K562 (cell line): ENCODE measurements around the gene TRPV5. TPM values are rescaled to one million over a fixed set of nuclear protein-coding genes. Genes with fewer than 3 reads are reported as not detected.

Source experiments
- BCL6 ChIP-seq: fragments of 250-450 bp; sonication (Bioruptor Pico); IDR thresholded peaks from 2 replicates; pipeline ENCODE4 v1.4.0; 2020
- CLOCK ChIP-seq: fragments of 250-450 bp; sonication (Bioruptor Pico); IDR thresholded peaks from 2 replicates; pipeline ENCODE4 v1.4.0; 2020; ENCODE audit warnings: mild to moderate bottlenecking, moderate library complexity, borderline replicate concordance
- HDAC3 ChIP-seq: fragments of 450-650 bp; IDR thresholded peaks from 2 replicates; pipeline ENCODE4 v1.6.1; 2018; ENCODE audit warnings: borderline replicate concordance, mild to moderate bottlenecking, moderate library complexity; ENCODE audit not compliant: partially characterized antibody
- IRF9 ChIP-seq: fragments of 450-650 bp; IDR thresholded peaks from 2 replicates; pipeline ENCODE4 v1.6.1; 2016; ENCODE audit warnings: missing biosample characterization, missing genetic modification characterization
- KAT2B ChIP-seq: IDR thresholded peaks from one replicate; pipeline ENCODE4 v1.6.1; 2012; ENCODE audit warnings: low read depth, mild to moderate bottlenecking, control low read depth, inconsistent platforms, low read length, moderate library complexity
- LEF1 ChIP-seq: fragments of 450-650 bp; IDR thresholded peaks from 2 replicates; pipeline ENCODE4 v1.6.1; 2016; ENCODE audit warnings: mild to moderate bottlenecking
- RNF219 ChIP-seq: fragments of 250-450 bp; sonication (Bioruptor Pico); IDR thresholded peaks from 2 replicates; pipeline ENCODE4 v1.5.0; 2022; ENCODE audit warnings: mild to moderate bottlenecking
- SFPQ ChIP-seq: fragments of 200-400 bp; formaldehyde crosslinking; IDR thresholded peaks from 2 replicates; pipeline ENCODE4 v1.6.1; 2017; ENCODE audit warnings: mild to moderate bottlenecking, low read depth, low read length, moderate library complexity
- SNIP1 ChIP-seq: fragments of 450-650 bp; IDR thresholded peaks from 2 replicates; pipeline ENCODE4 v1.7.1; 2017; ENCODE audit warnings: low read depth, mild to moderate bottlenecking
- THRB ChIP-seq: fragments of 450-650 bp; formaldehyde crosslinking; conservative IDR thresholded peaks from 2 replicates; pipeline ENCODE4 v1.4.0; 2022; ENCODE audit warnings: mild to moderate bottlenecking, missing genetic modification characterization
- ZC3H8 ChIP-seq: fragments of 450-650 bp; IDR thresholded peaks from 2 replicates; pipeline ENCODE4 v1.6.1; 2017
- ZNF197 ChIP-seq: fragments of 200-800 bp; sonication (Bioruptor generic); IDR thresholded peaks from 2 replicates; pipeline ENCODE4 v1.6.1; 2016; ENCODE audit warnings: low read depth, missing genetic modification characterization, missing compliant biosample characterization
- ZNF395 ChIP-seq: fragments of 200-800 bp; sonication (Bioruptor generic); IDR thresholded peaks from 2 replicates; pipeline ENCODE4 v1.6.1; 2017; ENCODE audit warnings: missing genetic modification characterization, missing compliant biosample characterization
- ZNF740 ChIP-seq, 3 experiments: fragments of 200-800 bp in 1 of 3; sonication (Bioruptor generic) in 1 of 3; sonication (generic) in 1 of 3; formaldehyde crosslinking in 1 of 3; IDR thresholded peaks; 2 replicates each; pipeline versions ENCODE4 v1.6.1 to v1.8.0; 2016 to 2022; ENCODE audit warnings: mild to moderate bottlenecking in 2 of 3, missing compliant biosample characterization in 2 of 3, missing genetic modification characterization in 2 of 3, missing genetic modification reagents in 1 of 3
- polyA plus RNA-seq, 8 experiments: library from polyadenylated mRNA; depleted of rRNA in 4 of 8; stranded (reverse) in 5 of 8; unstranded in 3 of 8; fragments of >200 nt; fragmentation: Nextera tagmentation in 2 of 8; fragmentation: Illumina TruSeq in 1 of 8; extraction: Ambion mirVana in 2 of 8; extraction: Trizol in 1 of 8; gene quantifications; 2 replicates each; pipeline versions ENCODE4 v1.2.1 to v1.2.3, GENCODE V29; 2011 to 2014; ENCODE audit warnings: inconsistent platforms in 1 of 8, missing spikeins in 1 of 8
- total RNA-seq, 7 experiments: library from RNA; depleted of rRNA in 6 of 7; stranded (reverse); fragments of >200 nt in 6 of 7; fragmentation: Illumina TruSeq in 2 of 7; extraction: Trizol in 2 of 7; gene quantifications; 2 replicates each; pipeline versions ENCODE4 v1.2.1 to v1.2.3, GENCODE V29; 2011 to 2021; ENCODE audit warnings: low replicate concordance in 1 of 7

Gene TRPV5
- total and polyA plus RNA-seq, 9 of the 15 experiments (the other 6 are each of a cell fraction or from before 2014, with no cell fraction given): not detected

GRCh38 chr7:142956951-142957623 lies 23.5 kb upstream of the TRPV5 start (continued):
- TF ChIP-seq CLOCK (CRISPR knock-in tag) (no peak), ZC3H8 (no peak), IRF9 (tag) (no peak), THRB (CRISPR knock-in tag) (peak; percentile 84; the same call in 1 of the 2 replicates), LEF1 (peak; percentile 51; the same call in 1 of the 2 replicates), ZNF740 (CRISPR knock-in tag; IDR thresholded peaks at IDR 0.05) (no peak), ZNF740 (tag; IDR thresholded peaks at IDR 0.05) (no peak), ZNF395 (CRISPR knock-in tag) (no peak), ZNF197 (CRISPR knock-in tag) (no peak), BCL6 (CRISPR knock-in tag) (no peak), HDAC3 (no peak), SFPQ (no peak), SNIP1 (no peak), RNF219 (no peak), KAT2B (no peak)
